ENCODE data around the gene EPO.

Gene EPO

DNA sequence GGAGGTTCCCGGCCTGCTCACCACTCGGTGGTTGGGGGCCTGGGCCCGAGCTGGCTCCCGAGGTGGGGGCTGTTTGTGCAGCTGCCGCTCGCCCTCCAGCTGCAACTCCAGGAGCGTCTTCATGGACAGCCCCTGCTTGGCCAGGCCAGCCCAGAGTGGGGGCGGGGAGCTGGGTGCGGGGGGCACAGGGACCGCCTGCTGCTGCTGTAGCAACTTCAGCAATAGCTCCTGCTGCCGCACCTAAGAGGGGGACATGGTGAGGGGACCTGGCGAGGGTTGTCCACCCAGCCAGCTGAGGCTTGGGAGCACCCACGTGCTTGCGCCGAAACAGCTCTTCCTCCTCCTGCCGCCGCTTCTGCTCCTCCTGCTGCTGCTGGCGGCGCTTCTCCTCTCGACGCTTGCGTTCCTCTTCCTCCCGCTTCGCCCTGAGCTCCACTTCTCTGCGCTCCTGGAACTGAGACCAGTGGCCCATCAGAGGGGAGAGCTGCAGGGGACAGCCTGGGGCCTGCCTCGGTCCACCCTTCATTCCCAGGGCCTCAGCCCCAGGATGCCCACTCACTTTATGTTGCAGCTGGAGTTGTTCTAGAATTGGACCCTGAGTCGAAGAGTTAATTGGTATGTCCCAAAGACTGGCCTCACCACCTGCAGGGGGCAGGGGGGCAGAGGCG is 37.1 kb upstream of the EPO start:
- in situ Hi-C loops (cut with MboI; ENCODE audit: low pct_unique_long_range_greater_than_20kb, low sequenced_read_pairs, unreplicated experiment) = no loop called here
- peak; percentile 20 for DNase-seq (ENCODE audit: low spot score)
- no peak for TF ChIP-seq CTCF (IDR thresholded peaks at IDR 0.05; ENCODE audit: extremely low read depth, insufficient read depth, missing control alignments)

DNA sequence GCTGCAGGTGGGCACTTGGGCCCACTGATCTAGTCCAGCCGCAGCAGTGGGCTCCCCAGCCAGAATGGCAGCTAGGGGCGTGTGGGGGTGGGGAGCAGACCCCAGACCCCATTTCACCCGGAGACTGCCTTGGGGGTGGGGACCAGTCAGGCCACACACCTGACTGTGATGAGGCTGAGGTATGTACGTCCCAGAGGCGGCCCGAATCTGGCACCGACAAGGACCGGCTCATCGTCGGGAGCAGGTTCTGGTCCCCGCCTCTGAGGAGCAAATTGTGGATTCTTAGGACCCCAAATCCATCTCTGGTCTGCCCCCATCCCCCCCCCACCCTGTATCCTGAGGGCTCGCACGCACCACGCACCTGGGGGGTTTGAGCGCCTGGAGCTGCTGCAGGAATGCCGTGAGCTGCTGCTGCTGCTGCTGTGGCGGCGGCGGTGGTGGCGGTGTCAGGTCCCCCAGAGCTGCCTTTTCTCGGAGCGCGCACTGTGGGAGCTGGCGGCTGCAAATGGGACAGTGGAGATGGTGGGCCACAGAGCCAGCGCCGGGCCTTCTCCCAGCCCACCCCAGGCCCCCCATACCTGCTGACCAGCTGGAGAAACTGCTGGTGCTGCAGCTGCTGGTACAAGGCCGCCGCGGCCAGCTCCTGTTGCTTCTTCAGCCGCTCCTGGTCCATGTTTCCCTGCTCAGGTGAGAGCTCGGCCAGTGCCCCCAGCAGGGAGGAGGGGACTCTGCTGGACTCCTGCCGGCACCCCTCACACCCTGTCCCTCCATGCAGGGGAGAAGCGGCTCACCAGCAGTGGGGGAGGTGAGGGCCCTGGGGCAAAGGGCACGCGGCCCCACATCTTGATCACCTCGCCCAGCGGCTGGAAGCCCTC is 36.4 kb upstream of the EPO start:
- peak; percentile 24 for DNase-seq (ENCODE audit: low spot score)
- no peak for TF ChIP-seq CTCF (IDR thresholded peaks at IDR 0.05; ENCODE audit: extremely low read depth, insufficient read depth, missing control alignments)
- in situ Hi-C loops (cut with MboI; ENCODE audit: low pct_unique_long_range_greater_than_20kb, low sequenced_read_pairs, unreplicated experiment) = no loop called here

DNA sequence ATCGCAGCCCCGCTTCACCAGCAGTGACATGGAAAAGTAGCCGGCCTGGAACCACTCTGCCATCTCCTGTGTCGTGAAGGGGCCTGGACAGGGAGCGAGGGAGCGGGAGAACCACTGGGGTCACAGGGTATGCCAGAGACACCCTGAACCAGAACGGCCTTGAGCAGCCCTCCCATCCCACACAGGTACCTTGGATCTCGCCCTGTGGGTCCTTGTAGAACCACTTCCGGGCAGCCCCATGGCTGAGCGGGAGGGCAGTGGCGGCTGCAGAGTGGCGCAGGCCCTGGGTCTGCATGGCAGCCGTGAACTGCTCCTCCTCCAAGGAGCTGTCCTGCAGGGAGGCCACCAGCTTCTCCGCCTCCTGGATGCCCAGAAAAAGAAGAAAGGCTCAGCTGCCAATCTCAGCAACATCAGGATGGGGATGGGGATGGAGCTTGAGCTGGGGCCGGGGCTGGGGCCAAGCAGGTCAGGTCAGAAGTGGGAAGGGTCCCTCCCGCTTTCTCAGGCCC is 35.7 kb upstream of the EPO start:
- in situ Hi-C loops (cut with MboI; ENCODE audit: low pct_unique_long_range_greater_than_20kb, low sequenced_read_pairs, unreplicated experiment) = no loop called here
- TF ChIP-seq CTCF (IDR thresholded peaks at IDR 0.05; ENCODE audit: extremely low read depth, insufficient read depth, missing control alignments) = no peak
- DNase-seq (ENCODE audit: low spot score) = peak; percentile 20

GRCh38 chr7:100685049-100685605 is 35.1 kb upstream of the EPO start:
- in situ Hi-C loops (cut with MboI; ENCODE audit: low pct_unique_long_range_greater_than_20kb, low sequenced_read_pairs, unreplicated experiment) = no loop called here
- DNase-seq (ENCODE audit: low spot score) = peak; percentile 26
- no peak for TF ChIP-seq CTCF (IDR thresholded peaks at IDR 0.05; ENCODE audit: extremely low read depth, insufficient read depth, missing control alignments)

DNA sequence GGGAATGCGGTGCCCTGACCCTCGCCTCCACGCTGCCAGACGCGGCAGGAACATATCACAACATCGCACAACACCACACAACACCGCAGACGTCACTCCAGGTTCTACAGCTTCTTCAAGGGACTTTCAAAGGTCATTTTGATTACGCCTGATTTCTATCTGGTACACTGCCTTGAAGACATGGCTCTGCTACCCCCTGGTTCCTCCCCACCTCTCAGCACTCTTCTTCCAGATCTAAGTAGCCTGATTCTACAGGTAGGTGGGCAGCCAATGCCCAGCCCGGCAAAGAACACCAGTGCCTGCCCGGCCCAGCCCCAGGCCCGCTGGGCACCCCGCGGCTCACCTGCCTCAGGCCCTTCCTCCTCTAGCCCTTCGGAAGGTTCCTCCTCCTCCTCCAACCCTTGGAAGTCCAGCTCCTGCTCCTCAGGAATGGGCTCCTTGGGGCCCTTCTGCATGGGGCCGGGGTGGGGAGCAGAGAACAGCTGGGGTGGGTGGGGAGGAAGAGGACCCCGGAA is 34.6 kb upstream of the EPO start:
- peak; percentile 26 for DNase-seq (ENCODE audit: low spot score)
- no peak for TF ChIP-seq CTCF (IDR thresholded peaks at IDR 0.05; ENCODE audit: extremely low read depth, insufficient read depth, missing control alignments)
- in situ Hi-C loops (cut with MboI; ENCODE audit: low pct_unique_long_range_greater_than_20kb, low sequenced_read_pairs, unreplicated experiment) = no loop called here

DNA sequence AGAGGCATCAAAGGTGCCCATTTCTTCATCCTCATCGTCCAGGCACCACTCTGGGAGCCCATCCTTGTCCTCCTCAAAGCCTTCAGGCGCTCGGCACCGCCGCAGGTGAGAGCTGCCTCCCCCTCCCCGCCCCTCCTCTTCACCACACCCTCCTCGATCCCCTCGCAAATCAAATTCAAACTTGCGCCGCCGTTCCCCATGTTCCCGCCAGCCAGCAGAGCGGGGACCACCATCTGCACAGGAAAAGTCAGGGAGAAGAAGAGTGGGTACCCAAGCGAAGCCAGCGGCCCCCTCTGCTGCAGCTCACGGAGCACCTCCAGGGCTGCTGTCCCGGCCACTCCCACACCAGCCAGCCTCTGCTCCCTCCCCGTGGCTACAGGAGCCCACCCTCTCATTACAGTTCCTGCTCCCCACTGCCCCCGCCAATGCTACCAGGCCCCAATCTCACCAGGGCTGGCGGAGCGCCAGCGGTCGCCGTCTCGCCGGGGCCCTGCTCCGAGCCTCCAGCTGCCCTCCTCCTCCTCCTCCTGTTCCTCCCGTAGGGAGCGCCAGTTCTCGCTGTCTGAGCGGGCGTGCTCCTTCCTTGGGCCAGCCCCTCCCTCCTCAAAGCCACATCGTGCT is 34.0 kb upstream of the EPO start:
- TF ChIP-seq CTCF (IDR thresholded peaks at IDR 0.05; ENCODE audit: extremely low read depth, insufficient read depth, missing control alignments) = no peak
- DNase-seq (ENCODE audit: low spot score) = no peak
- in situ Hi-C loops (cut with MboI; ENCODE audit: low pct_unique_long_range_greater_than_20kb, low sequenced_read_pairs, unreplicated experiment) = no loop called here

All from GM13977 (cell line).